Measurements from ENCODE around the gene XRCC1.

XRCC1 gene

DNA sequence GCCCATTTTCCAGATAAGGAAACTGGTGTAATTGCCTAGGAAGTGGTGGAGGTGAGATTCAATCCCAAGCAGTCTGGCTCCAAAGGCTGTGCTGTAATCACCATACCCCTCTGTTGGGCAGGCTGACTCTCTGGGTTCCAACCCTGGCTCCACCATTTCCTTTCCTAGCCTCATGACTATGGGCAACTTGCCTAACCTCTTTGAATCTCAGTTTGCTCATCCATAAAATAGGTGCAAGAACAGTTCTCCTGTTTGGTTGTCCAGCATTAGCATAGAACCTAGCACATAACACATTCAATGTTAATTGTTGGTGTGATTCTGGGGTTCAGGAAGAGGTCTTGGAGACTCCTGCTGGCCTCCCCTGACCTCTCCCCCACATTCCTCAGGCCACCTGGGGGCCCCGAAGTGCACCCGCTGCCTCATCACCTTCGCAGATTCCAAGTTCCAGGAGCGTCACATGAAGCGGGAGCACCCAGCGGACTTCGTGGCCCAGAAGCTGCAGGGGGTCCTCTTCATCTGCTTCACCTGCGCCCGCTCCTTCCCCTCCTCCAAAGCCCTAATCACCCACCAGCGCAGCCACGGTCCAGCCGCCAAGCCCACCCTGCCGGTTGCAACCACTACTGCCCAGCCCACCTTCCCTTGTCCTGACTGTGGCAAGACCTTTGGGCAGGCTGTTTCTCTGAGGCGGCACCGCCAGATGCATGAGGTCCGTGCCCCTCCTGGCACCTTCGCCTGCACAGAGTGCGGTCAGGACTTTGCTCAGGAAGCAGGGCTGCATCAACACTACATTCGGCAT lies 23.3 kb upstream of the XRCC1 start:
- no peak overlapping the region for H3K27ac ChIP-seq (ENCODE audit: low read length)
- no peak overlapping the region for H3K9ac ChIP-seq (ENCODE audit: low read length)
- peaks cover 4% of the 10 kb centered on the region for H3K36me3 ChIP-seq (ENCODE audit: control insufficient read depth, low read depth, low read length)
- no peaks in the 10 kb centered on the region for H3K9me3 ChIP-seq (ENCODE audit: control insufficient read depth, low read depth, low read length)
- no peak overlapping the region for H3K4me3 ChIP-seq (ENCODE audit: low read length)
- H3K27me3 ChIP-seq (ENCODE audit: control insufficient read depth, insufficient read depth, low read length): no peaks in the 10 kb centered on the region
- H3K4me1 ChIP-seq (ENCODE audit: control insufficient read depth, low read depth, low read length): peaks cover 4% of the 10 kb centered on the region

DNA sequence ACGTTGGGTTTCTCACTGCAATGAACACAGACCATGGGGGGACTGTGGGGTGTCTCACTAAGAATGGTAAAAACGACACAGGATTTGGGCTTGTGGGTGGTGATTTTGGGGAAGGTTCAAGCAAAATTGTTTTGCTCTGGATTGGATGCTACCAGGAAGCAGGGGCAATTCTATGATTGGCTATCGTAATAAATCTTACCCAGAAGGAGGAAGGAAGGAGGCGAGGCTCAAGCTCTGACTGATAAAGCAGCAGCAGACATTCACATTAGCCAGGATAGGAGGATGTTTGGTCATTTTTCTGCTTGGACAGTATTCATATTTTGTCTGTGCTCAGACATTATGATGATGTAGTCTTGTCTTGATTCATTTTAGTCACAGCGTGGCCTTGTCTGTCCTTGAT lies 22.5 kb upstream of the XRCC1 start:
- no peak overlapping the region for H3K9ac ChIP-seq (ENCODE audit: low read length)
- no peak overlapping the region for H3K27ac ChIP-seq (ENCODE audit: low read length)
- peaks cover 9% of the 10 kb centered on the region for H3K36me3 ChIP-seq (ENCODE audit: control insufficient read depth, low read depth, low read length)
- H3K4me1 ChIP-seq (ENCODE audit: control insufficient read depth, low read depth, low read length): peaks cover 4% of the 10 kb centered on the region
- H3K4me3 ChIP-seq (ENCODE audit: low read length): no peak overlapping the region
- no peaks in the 10 kb centered on the region for H3K27me3 ChIP-seq (ENCODE audit: control insufficient read depth, insufficient read depth, low read length)
- H3K9me3 ChIP-seq (ENCODE audit: control insufficient read depth, low read depth, low read length): no peaks in the 10 kb centered on the region

- H3K36me3 ChIP-seq (ENCODE audit: control insufficient read depth, low read depth, low read length): peaks cover 9% of the 10 kb centered on the region
- H3K9me3 ChIP-seq (ENCODE audit: control insufficient read depth, low read depth, low read length): no peaks in the 10 kb centered on the region
- peak overlapping the region; percentile 65 for H3K4me3 ChIP-seq (ENCODE audit: low read length)
- no peaks in the 10 kb centered on the region for H3K27me3 ChIP-seq (ENCODE audit: control insufficient read depth, insufficient read depth, low read length)
- H3K4me1 ChIP-seq (ENCODE audit: control insufficient read depth, low read depth, low read length): peaks cover 4% of the 10 kb centered on the region
- peak overlapping the region; percentile 60 for H3K27ac ChIP-seq (ENCODE audit: low read length)
- peak overlapping the region; percentile 58 for H3K9ac ChIP-seq (ENCODE audit: low read length)
These were observed 21.6 kb upstream of the XRCC1 start for GRCh38 chr19:43596842-43597461.

GRCh38 chr19:43595999-43596841 lies 20.9 kb upstream of the XRCC1 start, which contains the start of the genes IRGQ and ZNF576:
TSS of gene IRGQ (minus strand) at chr19:43596134. CDS start at chr19:43595338, 796 bp downstream.
TSS of gene ZNF576 (plus strand) at chr19:43596595. CDS start at chr19:43597109, 514 bp downstream.
- peaks cover 9% of the 10 kb centered on the region for H3K36me3 ChIP-seq (ENCODE audit: control insufficient read depth, low read depth, low read length)
- no peaks in the 10 kb centered on the region for H3K9me3 ChIP-seq (ENCODE audit: control insufficient read depth, low read depth, low read length)
- peak within 1 kb of the TSS; percentile 86 for H3K4me3 ChIP-seq (ENCODE audit: low read length)
- peaks cover 4% of the 10 kb centered on the region for H3K4me1 ChIP-seq (ENCODE audit: control insufficient read depth, low read depth, low read length)
- peak within 1 kb of the TSS; percentile 80 for H3K9ac ChIP-seq (ENCODE audit: low read length)
- H3K27ac ChIP-seq (ENCODE audit: low read length): peak within 1 kb of the TSS; percentile 60
- H3K27me3 ChIP-seq (ENCODE audit: control insufficient read depth, insufficient read depth, low read length): no peaks in the 10 kb centered on the region

DNA sequence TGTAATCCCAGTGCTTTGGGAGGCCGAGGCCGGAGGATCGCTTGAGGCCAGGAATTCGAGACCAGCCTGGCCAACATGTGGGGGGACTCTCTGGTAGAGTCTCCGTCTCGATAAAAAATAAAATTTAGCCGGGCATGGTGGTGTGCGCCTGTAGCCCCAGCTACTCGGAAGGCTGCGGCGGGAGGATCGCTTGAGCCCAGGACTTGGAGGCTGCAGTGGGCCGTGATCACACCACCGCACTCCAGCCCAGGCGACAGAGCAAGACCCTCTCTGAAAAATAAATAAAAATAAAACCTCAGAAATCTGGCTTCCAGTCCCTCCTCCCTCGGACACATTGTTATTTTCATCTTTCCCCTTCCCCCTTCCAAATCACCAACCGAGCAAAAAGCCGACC lies 20.3 kb upstream of the XRCC1 start:
- Histone ChIP-seq H3K27me3 (ENCODE audit: control insufficient read depth, insufficient read depth, low read length) (no peaks in the 10 kb centered on the region), H3K9me3 (ENCODE audit: control insufficient read depth, low read depth, low read length) (no peaks in the 10 kb centered on the region), H3K27ac (ENCODE audit: low read length) (no peak overlapping the region), H3K9ac (ENCODE audit: low read length) (peak overlapping the region; percentile 80), H3K4me3 (ENCODE audit: low read length) (peak overlapping the region; percentile 86), H3K36me3 (ENCODE audit: control insufficient read depth, low read depth, low read length) (peaks cover 9% of the 10 kb centered on the region), H3K4me1 (ENCODE audit: control insufficient read depth, low read depth, low read length) (peaks cover 4% of the 10 kb centered on the region)

- H3K36me3 ChIP-seq (ENCODE audit: control insufficient read depth, low read depth, low read length): peaks cover 14% of the 10 kb centered on the region
- no peaks in the 10 kb centered on the region for H3K27me3 ChIP-seq (ENCODE audit: control insufficient read depth, insufficient read depth, low read length)
- H3K4me3 ChIP-seq (ENCODE audit: low read length): peak overlapping the region; percentile 86
- H3K27ac ChIP-seq (ENCODE audit: low read length): no peak overlapping the region
- H3K9me3 ChIP-seq (ENCODE audit: control insufficient read depth, low read depth, low read length): no peaks in the 10 kb centered on the region
- peaks cover 4% of the 10 kb centered on the region for H3K4me1 ChIP-seq (ENCODE audit: control insufficient read depth, low read depth, low read length)
- peak overlapping the region; percentile 80 for H3K9ac ChIP-seq (ENCODE audit: low read length)
These were observed 19.6 kb upstream of the XRCC1 start for GRCh38 chr19:43594710-43595604.

DNA sequence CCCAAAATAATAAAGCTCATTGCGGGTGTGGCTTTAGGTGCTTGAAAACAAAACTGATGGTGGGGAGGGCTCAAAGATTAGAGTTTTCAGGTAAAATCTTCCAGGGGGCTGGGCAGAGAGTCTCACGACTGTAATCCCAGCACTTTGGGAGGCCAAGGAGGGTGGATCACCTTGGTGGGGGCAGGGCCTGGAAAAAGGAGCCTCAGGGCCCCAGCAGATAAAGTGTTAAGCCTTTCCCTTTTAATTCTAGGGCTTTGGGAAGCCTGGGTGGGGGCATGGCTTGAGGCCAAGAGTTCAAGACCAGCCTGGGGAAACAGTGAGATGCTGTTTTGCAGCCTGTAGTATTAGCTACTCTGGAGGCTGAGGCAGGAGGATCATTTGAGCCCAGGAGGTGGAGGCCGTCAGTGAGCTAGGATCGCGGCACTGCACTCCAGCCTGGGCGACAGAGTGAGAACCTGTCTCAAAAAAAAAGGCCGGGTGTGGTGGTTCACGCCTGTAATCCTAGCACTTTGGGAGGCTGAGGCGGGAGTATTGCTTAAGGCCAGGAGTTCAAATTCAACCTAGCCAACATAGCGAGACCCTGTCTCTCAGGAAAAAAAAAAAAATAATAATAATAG lies 18.9 kb upstream of the XRCC1 start:
- Histone ChIP-seq H3K9ac (ENCODE audit: low read length) (no peak overlapping the region), H3K36me3 (ENCODE audit: control insufficient read depth, low read depth, low read length) (peaks cover 13% of the 10 kb centered on the region), H3K27me3 (ENCODE audit: control insufficient read depth, insufficient read depth, low read length) (no peaks in the 10 kb centered on the region), H3K9me3 (ENCODE audit: control insufficient read depth, low read depth, low read length) (no peaks in the 10 kb centered on the region), H3K4me3 (ENCODE audit: low read length) (peak overlapping the region; percentile 86), H3K4me1 (ENCODE audit: control insufficient read depth, low read depth, low read length) (peaks cover 4% of the 10 kb centered on the region), H3K27ac (ENCODE audit: low read length) (no peak overlapping the region)

DNA sequence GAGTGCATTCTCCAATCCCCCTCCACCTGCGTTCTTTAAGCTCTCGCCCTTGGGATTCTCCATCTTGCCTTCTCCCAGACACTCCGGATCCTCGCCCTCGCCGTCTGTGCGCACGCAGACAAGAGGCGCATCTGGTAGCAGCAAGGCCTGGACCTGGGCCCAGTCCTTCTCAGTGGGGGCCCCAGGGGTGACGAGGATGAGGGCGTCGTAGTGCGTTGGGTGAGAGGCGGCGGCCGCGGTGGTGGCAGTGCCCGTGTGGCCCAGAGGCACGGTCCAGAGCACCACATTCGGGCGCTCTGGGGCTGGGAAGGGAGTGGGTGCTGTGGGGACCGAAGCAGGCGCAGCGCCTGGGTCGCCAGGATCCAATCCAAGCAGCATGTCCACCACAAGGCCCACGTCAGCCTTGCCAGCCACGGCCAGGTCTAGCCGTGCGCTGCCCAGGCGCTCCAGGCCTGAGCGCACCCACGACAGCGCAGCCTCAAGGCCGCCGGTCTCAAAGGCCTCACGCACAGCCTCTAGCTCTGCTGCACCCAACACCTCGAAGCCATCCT lies 17.5 kb upstream of the XRCC1 start:
- no peaks in the 10 kb centered on the region for H3K9me3 ChIP-seq (ENCODE audit: control insufficient read depth, low read depth, low read length)
- H3K36me3 ChIP-seq (ENCODE audit: control insufficient read depth, low read depth, low read length): peaks cover 14% of the 10 kb centered on the region
- H3K27ac ChIP-seq (ENCODE audit: low read length): no peak overlapping the region
- H3K9ac ChIP-seq (ENCODE audit: low read length): no peak overlapping the region
- no peaks in the 10 kb centered on the region for H3K27me3 ChIP-seq (ENCODE audit: control insufficient read depth, insufficient read depth, low read length)
- no peak overlapping the region for H3K4me3 ChIP-seq (ENCODE audit: low read length)
- H3K4me1 ChIP-seq (ENCODE audit: control insufficient read depth, low read depth, low read length): peaks cover 4% of the 10 kb centered on the region

DNA sequence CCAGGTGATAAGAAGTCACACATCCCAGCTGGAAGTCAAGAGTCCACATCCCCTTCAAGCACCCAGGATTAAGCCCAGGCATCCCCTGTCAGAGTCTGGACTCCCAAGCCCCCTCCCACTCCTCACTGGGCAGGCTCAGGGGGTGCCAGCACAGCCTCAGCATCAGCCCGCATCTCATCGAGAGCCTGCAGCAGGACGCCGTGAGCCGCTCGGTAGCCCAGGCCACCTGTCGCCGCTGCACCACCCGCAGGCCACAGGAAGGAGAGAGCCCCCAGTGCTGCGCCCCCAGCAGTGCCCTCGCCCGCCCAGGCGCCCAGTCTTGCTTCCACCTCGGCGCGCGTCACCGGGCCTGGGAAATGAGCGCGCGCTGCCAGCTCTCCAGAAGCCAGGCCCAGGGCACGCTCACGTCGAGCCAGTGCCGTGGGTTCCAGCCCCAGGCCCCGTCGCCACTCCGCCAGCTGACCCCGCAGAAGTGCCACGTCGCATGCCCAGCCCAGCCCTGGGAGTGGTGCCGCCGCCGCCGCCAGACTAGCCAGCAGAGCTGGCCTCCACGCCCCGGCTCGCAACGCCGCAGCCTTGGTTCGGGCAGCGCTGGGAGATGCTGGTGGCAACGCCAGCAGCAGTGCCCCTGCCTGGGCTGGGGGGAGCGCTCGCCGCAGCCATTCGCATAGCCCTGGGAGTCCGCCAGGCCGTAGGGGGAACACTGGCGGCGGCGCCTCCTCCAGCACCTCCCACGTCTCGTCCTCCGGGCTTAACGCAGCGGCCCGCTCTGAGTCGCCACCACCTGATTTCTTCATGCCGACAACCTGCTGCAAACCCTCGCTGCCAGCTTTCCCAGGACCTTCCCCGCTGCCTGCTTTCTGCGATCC lies 16.8 kb upstream of the XRCC1 start:
- Histone ChIP-seq H3K9ac (ENCODE audit: low read length) (no peak overlapping the region), H3K27ac (ENCODE audit: low read length) (no peak overlapping the region), H3K4me3 (ENCODE audit: low read length) (no peak overlapping the region), H3K4me1 (ENCODE audit: control insufficient read depth, low read depth, low read length) (peaks cover under 1% of the 10 kb centered on the region), H3K36me3 (ENCODE audit: control insufficient read depth, low read depth, low read length) (peaks cover 14% of the 10 kb centered on the region), H3K27me3 (ENCODE audit: control insufficient read depth, insufficient read depth, low read length) (no peaks in the 10 kb centered on the region), H3K9me3 (ENCODE audit: control insufficient read depth, low read depth, low read length) (no peaks in the 10 kb centered on the region)

GRCh38 chr19:43589678-43590077 lies 14.4 kb upstream of the XRCC1 start:
- H3K4me3 ChIP-seq (ENCODE audit: low read length): no peak overlapping the region
- H3K9ac ChIP-seq (ENCODE audit: low read length): no peak overlapping the region
- no peak overlapping the region for H3K27ac ChIP-seq (ENCODE audit: low read length)
- no peaks in the 10 kb centered on the region for H3K9me3 ChIP-seq (ENCODE audit: control insufficient read depth, low read depth, low read length)
- no peaks in the 10 kb centered on the region for H3K27me3 ChIP-seq (ENCODE audit: control insufficient read depth, insufficient read depth, low read length)
- peaks cover 14% of the 10 kb centered on the region for H3K36me3 ChIP-seq (ENCODE audit: control insufficient read depth, low read depth, low read length)
- no peaks in the 10 kb centered on the region for H3K4me1 ChIP-seq (ENCODE audit: control insufficient read depth, low read depth, low read length)

All from iPS-18a (cell line).